Measurements from ENCODE around the gene ARHGEF40. TPM values are rescaled to one million over a fixed set of nuclear protein-coding genes. Genes with fewer than 3 reads are reported as not detected.

The ARHGEF40 gene
- total RNA-seq, 1 donor from 2014 or later: 6.8 TPM

GRCh38 chr14:21109377-21110138 lies 39.5 kb downstream of the ARHGEF40 start:
- no peaks in the 10 kb centered on the region for H3K27me3 ChIP-seq (ENCODE audit: control insufficient read depth, insufficient read depth, low read length)
- peak; percentile 69 for DNase-seq (ENCODE audit: low read depth)
- no peaks in the 10 kb centered on the region for H3K36me3 ChIP-seq (ENCODE audit: control insufficient read depth, insufficient read depth, low read length)
- no peak overlapping the region for H3K4me3 ChIP-seq (ENCODE audit: low read depth, low read length)
- no peak for FAIRE-seq
- TF ChIP-seq CTCF (IDR thresholded peaks at IDR 0.05; ENCODE audit: insufficient read depth, low read length, severe bottlenecking): no peak

GRCh38 chr14:21112255-21112654 lies 42.2 kb downstream of the ARHGEF40 start:
- no peaks in the 10 kb centered on the region for H3K27me3 ChIP-seq (ENCODE audit: control insufficient read depth, insufficient read depth, low read length)
- FAIRE-seq (no peak), DNase-seq (ENCODE audit: low read depth) (no peak)
- H3K36me3 ChIP-seq (ENCODE audit: control insufficient read depth, insufficient read depth, low read length): no peaks in the 10 kb centered on the region
- H3K4me3 ChIP-seq (ENCODE audit: low read depth, low read length): no peak overlapping the region
- no peak for TF ChIP-seq CTCF (IDR thresholded peaks at IDR 0.05; ENCODE audit: insufficient read depth, low read length, severe bottlenecking)

- no peak for TF ChIP-seq CTCF (IDR thresholded peaks at IDR 0.05; ENCODE audit: insufficient read depth, low read length, severe bottlenecking)
- H3K36me3 ChIP-seq (ENCODE audit: control insufficient read depth, insufficient read depth, low read length): no peaks in the 10 kb centered on the region
- DNase-seq (ENCODE audit: low read depth): no peak
- no peaks in the 10 kb centered on the region for H3K27me3 ChIP-seq (ENCODE audit: control insufficient read depth, insufficient read depth, low read length)
- no peak for FAIRE-seq
- no peak overlapping the region for H3K4me3 ChIP-seq (ENCODE audit: low read depth, low read length)
Observed at GRCh38 chr14:21113369-21113768, 43.3 kb downstream of the ARHGEF40 start.

GRCh38 chr14:21118933-21119332 lies 48.8 kb downstream of the ARHGEF40 start:
- no peak for DNase-seq (ENCODE audit: low read depth)
- H3K4me3 ChIP-seq (ENCODE audit: low read depth, low read length): no peak overlapping the region

GRCh38 chr14:21120686-21121085 lies 50.6 kb downstream of the ARHGEF40 start:
- DNase-seq (ENCODE audit: low read depth): no peak
- no peak for TF ChIP-seq CTCF (IDR thresholded peaks at IDR 0.05; ENCODE audit: insufficient read depth, low read length, severe bottlenecking)
- Histone ChIP-seq H3K27me3 (ENCODE audit: control insufficient read depth, insufficient read depth, low read length) (no peaks in the 10 kb centered on the region), H3K36me3 (ENCODE audit: control insufficient read depth, insufficient read depth, low read length) (no peaks in the 10 kb centered on the region), H3K4me3 (ENCODE audit: low read depth, low read length) (no peak overlapping the region)
- no peak for FAIRE-seq

More at GRCh38 chr14:21118933-21119332, 48.8 kb downstream of the ARHGEF40 start:
- Histone ChIP-seq H3K36me3 (ENCODE audit: control insufficient read depth, insufficient read depth, low read length) (no peaks in the 10 kb centered on the region), H3K27me3 (ENCODE audit: control insufficient read depth, insufficient read depth, low read length) (no peaks in the 10 kb centered on the region)
- TF ChIP-seq CTCF (IDR thresholded peaks at IDR 0.05; ENCODE audit: insufficient read depth, low read length, severe bottlenecking): no peak
- no peak for FAIRE-seq

GRCh38 chr14:21121122-21121521 lies 51.0 kb downstream of the ARHGEF40 start:
- no peak for DNase-seq (ENCODE audit: low read depth)
- Histone ChIP-seq H3K4me3 (ENCODE audit: low read depth, low read length) (no peak overlapping the region), H3K36me3 (ENCODE audit: control insufficient read depth, insufficient read depth, low read length) (no peaks in the 10 kb centered on the region), H3K27me3 (ENCODE audit: control insufficient read depth, insufficient read depth, low read length) (no peaks in the 10 kb centered on the region)
- TF ChIP-seq CTCF (IDR thresholded peaks at IDR 0.05; ENCODE audit: insufficient read depth, low read length, severe bottlenecking): no peak
- FAIRE-seq: no peak

All from bronchial epithelial cell (primary cell).